T follicular helper cell (primary cell): ENCODE measurements around the gene SLC18A3.

Experiments used
- DNase-seq: peaks from one replicate; pipeline ENCODE4 v3.0.0-alpha.2; 2020; ENCODE audit warnings: low read depth

The SLC18A3 gene

GRCh38 chr10:49651039-49651835 lies 41.1 kb downstream of the SLC18A3 start:
- no peak for DNase-seq

DNA sequence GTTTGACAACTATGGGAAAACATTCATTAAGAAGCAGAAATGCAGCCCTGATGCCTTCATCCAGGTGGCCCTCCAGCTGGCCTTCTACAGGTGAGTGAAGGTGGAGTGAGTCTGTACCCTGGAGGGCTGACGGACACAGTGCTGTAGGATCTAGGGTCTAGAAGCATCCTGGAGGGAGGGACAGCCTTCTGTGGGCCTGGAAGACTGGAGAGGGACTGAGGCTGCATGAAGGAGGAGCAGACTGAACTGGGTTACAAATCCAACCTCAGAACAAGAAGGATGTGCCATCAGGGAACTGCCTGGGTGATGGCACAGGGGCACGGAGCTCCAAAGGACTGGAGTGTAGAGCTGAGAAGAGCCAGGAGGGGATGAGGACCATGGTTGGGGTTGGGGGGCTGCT lies 41.8 kb downstream of the SLC18A3 start:
- no peak for DNase-seq

DNA sequence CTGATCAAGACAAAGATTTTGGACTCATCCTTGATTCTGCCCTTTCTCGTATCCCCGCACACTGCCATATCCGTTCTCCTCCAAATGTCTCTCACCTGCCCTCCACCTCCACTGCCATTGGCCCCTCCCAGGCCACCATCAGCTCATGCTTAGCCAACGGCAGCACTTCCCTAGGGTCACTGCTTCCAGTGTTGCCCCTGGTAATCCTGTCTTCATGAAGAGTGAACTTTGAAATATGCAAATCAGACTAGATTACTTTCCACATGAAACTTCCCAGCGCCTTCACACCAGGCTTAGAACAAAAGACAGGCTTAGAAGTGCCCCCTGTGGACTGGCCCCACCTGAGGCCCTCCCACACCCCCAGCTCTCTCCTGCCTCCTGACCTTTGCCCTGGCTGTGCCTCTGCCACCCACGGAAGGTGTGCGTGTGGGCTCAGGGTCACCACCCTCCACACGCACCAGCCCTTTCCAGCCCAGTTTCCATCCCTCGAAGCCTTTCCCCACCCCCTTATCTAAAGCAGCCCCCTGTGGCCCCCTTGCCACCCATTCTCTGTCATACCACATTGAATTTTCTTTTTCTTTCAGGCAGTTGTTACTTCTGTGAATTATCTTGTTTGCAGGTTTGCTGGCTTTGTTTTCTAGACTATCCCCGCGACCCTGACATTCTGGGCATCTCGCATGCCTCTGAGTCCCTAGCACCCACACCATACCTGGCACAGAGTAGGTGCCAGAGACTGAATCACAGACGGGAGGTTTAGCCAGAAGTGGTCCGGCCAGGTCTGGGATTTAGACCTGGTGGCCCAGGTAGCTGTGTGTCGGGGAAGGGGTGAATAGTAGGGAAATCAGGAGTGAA lies 42.5 kb downstream of the SLC18A3 start:
- DNase-seq, result no peak

DNA sequence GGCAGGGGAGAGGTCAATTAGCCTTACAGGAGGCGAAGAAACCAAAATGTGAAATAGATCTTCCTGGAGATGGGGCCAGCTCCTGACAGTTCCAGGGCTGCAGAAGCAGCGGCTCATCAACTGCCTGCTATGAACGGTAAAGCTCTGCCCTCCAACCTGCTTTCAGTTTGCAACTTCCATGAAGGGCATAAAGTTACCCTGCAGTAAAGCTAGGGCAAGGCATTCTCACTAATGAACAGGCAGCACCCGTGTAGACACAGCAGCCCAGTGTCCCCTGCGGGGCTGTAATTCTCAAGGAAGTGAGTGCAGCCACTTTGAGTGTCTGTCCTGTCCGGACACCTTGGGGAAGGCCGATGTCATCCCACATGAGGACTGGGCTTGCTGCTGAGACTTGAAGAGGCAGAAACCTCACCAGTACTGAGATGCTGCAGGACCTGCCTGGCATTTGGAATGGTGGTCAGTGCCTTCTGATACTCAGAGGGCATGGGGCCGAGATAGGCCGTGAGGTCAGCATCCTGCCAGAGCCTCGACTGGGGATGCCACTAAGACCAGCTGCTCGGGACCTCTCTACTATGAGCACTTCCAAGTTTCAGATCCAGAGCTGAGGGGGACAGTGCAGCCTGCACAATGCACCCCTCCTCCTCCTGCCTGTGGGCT lies 43.3 kb downstream of the SLC18A3 start:
- DNase-seq, result no peak

DNA sequence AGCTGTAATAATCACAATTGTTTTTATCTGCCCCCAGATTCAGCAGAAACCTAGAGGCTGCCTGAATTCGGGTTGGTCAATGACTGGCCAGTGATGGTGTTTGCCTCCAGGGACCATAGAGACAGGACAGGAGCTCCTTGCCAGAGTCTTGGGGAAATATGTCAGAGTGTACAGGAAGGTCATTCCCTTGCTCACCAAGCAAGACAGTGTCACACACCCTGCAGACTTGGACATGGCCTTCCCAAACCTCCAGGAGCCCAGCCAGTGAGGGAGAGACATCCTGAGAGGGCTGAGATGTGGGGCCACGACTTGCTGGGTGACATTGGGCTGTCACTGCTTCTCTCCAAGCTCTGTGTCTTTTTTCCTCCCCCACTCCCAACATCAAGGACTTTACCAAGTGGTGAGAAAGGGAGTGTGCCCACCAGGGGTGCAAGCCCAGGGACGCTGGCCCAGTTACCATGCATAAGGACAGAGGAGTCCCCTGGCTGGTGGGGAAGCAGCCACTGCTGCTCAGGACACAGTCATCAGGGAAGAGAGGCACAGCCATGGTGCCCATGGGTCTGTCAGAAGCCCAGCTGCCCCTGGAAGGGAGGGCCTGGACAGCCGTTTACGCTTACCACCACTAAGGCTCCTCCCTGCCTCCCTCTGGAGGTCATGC lies 44.1 kb downstream of the SLC18A3 start:
- DNase-seq, result no peak

DNA sequence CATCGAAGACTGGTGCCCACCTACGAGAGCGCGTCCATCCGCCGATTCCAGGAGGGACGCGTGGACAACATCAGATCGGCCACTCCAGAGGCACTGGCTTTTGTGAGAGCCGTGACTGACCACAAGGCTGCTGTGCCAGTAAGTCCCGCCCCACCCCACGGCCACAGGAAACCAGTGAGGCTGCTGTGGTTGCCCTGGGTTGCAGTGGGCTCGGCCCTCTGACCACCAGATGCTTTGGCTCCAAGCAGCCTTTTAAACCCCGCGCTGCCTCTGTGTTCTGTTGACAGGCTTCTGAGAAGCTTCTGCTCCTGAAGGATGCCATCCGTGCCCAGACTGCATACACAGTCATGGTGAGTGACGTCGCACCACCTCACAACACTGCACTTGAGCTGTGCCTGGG lies 45.0 kb downstream of the SLC18A3 start:
- no peak for DNase-seq

GRCh38 chr10:49656845-49657493 lies 46.9 kb downstream of the SLC18A3 start:
- no peak for DNase-seq

DNA sequence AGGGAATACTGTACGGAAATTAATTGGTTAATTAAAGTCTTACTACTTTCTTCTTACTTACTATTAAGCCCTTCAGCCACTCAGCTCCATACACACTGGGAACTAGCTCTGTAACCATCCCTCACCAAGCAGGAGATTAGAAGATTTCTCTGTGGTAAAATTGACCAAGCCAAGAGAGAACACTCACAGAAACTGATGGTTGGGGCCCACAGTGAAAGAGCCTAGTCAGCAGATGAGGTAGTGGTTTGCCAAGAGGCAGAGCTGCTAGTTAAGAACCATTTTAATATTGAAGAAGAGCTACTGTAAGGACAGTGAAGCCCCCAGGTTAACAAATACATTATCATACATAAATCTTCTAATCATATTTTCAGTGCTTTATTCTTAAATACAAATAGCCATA lies 47.5 kb downstream of the SLC18A3 start:
- no peak for DNase-seq

- DNase-seq, result no peak
Measured at GRCh38 chr10:49661140-49661856, 51.2 kb downstream of the SLC18A3 start.
